Esophagus squamous epithelium (tissue), 5 donors: ENCODE data around the gene ZFYVE26. TPM values are rescaled to one million over a fixed set of nuclear protein-coding genes. Genes with fewer than 3 reads are reported as not detected.

Experiments
- DNase-seq: peaks from one replicate; lab custom pipeline; 2025; lab: John Stamatoyannopoulos, UW
- H3K27ac ChIP-seq, 4 donors: fragments of 200-600 bp; sonication (generic); one replicate each; pipeline ENCODE4 v1.5.1; 2016 to 2019; ENCODE audit warnings: mild to moderate bottlenecking in 1 of 4
- H3K27me3 ChIP-seq, 4 donors: fragments of 200-600 bp; sonication (generic); 1 replicate in 3 of 4; 2 replicates in 1 of 4; pipeline versions ENCODE4 v1.5.1 to v1.6.0; 2017 to 2021; ENCODE audit warnings: antibody characterized with exemption in 1 of 4
- H3K36me3 ChIP-seq, 3 donors: fragments of 200-600 bp; sonication (generic); one replicate each; pipeline ENCODE4 v1.5.1; 2016 to 2019
- H3K4me1 ChIP-seq, 3 donors: fragments of 200-600 bp; sonication (generic); one replicate each; pipeline ENCODE4 v1.5.1; 2017 to 2019
- H3K4me3 ChIP-seq, 4 donors: fragments of 200-600 bp; sonication (generic); 1 replicate in 3 of 4; 2 replicates in 1 of 4; pipeline ENCODE4 v1.5.1; 2016 to 2019; ENCODE audit warnings: mild to moderate bottlenecking in 2 of 4, moderate library complexity in 1 of 4
- H3K9me3 ChIP-seq, 3 donors: fragments of 200-600 bp; sonication (generic); one replicate each; pipeline ENCODE4 v1.5.1; 2016 to 2019
- POLR2A ChIP-seq, 4 donors: fragments of 450-650 bp; IDR thresholded peaks; one replicate each; pipeline ENCODE4 v1.6.1; 2017; ENCODE audit warnings: antibody characterized with exemption in 4 of 4, mild to moderate bottlenecking in 4 of 4, moderate library complexity in 3 of 4
- WGBS, 2 donors: methylation state at CpG; one replicate each; pipeline ENCODE4 v1.1.5; 2018; 5-methylcytosine and 5-hydroxymethylcytosine counted together
- intact Hi-C: fragments of 100-400 bp; cut with DNase I; formaldehyde crosslinking; loops from one replicate; pipeline ENCODE4 v1.15.0; 2022
- total RNA-seq, 4 donors: library from RNA; depleted of rRNA; stranded (reverse); fragments of >200 nt; gene quantifications; one replicate each; pipeline ENCODE4 v1.1.0, GENCODE V29; 2016
- TF ChIP-seq, protein P1 (sequence below), 6 experiments: fragments of 450-650 bp in 4 of 6; fragments of 200-600 bp in 2 of 6; sonication (generic) in 2 of 6; IDR thresholded peaks; one replicate each; pipeline ENCODE4 v1.5.1; 2016 to 2019; ENCODE audit warnings: antibody characterized with exemption in 6 of 6, mild to moderate bottlenecking in 4 of 6, moderate library complexity in 4 of 6
- donor health status: DM: yes; HTN: yes; CAD: no.

Gene ZFYVE26
- total RNA-seq, 4 donors from 2014 or later, result 11.8 to 22.3 (median 16.6) TPM

DNA sequence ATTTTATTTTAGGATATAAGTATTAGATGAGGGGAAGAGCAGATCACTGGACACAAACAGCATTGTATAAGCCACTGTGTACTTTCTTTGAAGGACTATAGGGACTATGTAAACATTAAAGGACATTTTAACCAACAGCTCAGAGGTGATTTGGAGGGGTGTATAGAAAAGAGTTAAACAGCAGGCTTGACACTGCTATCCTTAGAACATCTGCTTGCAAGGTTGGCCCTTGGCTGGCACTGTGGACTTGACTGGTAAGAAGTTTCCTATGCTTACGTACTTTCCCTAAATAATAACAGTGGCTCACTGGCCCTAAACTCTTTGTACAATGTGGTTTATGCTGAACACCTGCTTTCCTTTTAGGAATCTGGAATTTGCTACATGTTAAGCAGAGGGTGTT is 28.7 kb downstream of the ZFYVE26 start:
- H3K36me3 ChIP-seq, result peaks cover 17 to 100% (median 46%) of the 10 kb centered on the region in 3 donors
- intact Hi-C loops, result no loop called here
- no peak overlapping the region for H3K27ac ChIP-seq
- no peaks in the 10 kb centered on the region for H3K4me1 ChIP-seq
- H3K27me3 ChIP-seq, result no peaks in the 10 kb centered on the region
- H3K9me3 ChIP-seq, result no peaks in the 10 kb centered on the region
- WGBS, 2 donors, result 100% methylated on average over 1 of the region's 1 CpG
- no peak for DNase-seq
- no peak overlapping the region for H3K4me3 ChIP-seq
- TF ChIP-seq, protein P1, sequence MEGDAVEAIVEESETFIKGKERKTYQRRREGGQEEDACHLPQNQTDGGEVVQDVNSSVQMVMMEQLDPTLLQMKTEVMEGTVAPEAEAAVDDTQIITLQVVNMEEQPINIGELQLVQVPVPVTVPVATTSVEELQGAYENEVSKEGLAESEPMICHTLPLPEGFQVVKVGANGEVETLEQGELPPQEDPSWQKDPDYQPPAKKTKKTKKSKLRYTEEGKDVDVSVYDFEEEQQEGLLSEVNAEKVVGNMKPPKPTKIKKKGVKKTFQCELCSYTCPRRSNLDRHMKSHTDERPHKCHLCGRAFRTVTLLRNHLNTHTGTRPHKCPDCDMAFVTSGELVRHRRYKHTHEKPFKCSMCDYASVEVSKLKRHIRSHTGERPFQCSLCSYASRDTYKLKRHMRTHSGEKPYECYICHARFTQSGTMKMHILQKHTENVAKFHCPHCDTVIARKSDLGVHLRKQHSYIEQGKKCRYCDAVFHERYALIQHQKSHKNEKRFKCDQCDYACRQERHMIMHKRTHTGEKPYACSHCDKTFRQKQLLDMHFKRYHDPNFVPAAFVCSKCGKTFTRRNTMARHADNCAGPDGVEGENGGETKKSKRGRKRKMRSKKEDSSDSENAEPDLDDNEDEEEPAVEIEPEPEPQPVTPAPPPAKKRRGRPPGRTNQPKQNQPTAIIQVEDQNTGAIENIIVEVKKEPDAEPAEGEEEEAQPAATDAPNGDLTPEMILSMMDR (IDR thresholded peaks at IDR 0.05), result no peak

DNA sequence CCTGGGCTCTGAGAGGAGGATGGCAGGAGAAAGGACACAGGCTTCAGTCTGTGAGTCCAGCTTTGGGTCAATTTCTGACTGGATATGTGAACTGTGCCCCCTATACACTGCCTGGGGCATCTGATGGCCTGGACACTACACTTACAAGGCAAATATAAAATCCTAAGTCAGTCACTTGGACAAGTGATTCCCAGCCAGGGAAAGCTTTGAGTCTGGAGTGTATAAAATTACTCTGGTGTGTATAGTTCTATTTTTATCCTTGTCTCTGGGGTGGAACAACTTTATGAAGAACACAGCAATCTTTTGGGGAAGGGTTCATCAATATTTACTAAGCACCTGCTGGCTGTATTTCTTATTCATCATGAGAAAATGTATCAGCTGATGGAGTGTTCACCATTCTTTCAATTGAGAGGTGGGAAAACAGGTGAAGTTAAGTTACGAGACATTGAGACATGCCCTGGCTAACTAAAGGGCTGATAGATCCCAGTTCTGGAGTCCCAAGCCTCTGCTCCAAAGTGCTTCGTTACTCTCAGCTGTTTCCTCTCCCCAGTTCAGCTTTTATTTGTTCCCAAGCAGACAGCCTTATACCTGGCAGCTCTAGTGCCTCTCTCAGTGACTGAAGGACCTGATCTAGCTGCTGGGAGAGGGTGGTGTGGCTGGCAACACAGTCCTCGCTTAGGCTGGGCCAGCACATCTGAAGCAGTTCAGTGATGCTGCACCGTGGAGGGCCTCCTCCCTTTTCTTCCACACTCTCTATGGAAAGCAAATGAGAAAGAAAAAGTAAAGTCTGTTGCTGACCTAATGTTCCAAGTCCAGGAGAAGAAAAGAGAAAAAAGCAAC is 30.9 kb downstream of the ZFYVE26 start:
- intact Hi-C loops, result no loop called here
- peaks cover 17 to 100% (median 53%) of the 10 kb centered on the region in 3 donors for H3K36me3 ChIP-seq
- TF ChIP-seq, protein P1 (IDR thresholded peaks at IDR 0.05), result no peak
- no peak for TF ChIP-seq POLR2A (IDR thresholded peaks at IDR 0.05)
- H3K4me1 ChIP-seq, result no peaks in the 10 kb centered on the region
- no peaks in the 10 kb centered on the region for H3K27me3 ChIP-seq
- DNase-seq, result no peak
- WGBS, 2 donors, result 83 to 93% methylated on average over 4 of the region's 4 CpGs
- no peak overlapping the region for H3K27ac ChIP-seq
- H3K4me3 ChIP-seq, result no peak overlapping the region
- no peaks in the 10 kb centered on the region for H3K9me3 ChIP-seq

DNA sequence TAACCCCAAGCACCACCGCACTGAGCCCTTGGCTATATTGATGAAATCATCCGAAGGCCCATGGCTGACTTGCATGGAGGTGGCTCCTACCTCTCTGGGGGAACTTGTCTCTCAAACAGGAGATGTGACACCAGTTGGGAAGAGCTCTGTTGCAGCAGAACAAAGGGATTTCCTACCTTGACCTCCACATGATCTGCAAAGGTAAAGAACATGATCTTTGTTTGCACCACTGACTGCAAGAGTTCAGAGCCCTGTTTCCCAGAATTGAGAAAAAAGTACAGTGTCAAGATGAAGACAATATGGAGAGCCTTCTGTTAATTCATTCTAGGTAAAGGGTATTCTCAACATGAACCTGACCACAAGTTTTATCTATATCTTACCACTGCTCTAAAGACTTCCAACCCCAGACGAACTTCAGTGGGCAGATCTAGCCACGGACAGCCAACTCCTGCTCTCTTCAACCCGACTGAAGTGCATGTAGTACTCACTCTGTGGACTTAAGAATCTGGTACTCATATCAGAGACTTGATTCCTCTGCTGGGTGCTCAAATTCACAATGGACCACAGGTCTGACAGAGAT is 32.1 kb downstream of the ZFYVE26 start:
- H3K27me3 ChIP-seq, result no peaks in the 10 kb centered on the region
- intact Hi-C loops, result no loop called here
- H3K9me3 ChIP-seq, result no peaks in the 10 kb centered on the region
- WGBS, 2 donors, result 88 to 90% methylated on average over 5 of the region's 5 CpGs
- no peak for DNase-seq
- TF ChIP-seq, protein P1 (IDR thresholded peaks at IDR 0.05), result no peak
- TF ChIP-seq POLR2A (IDR thresholded peaks at IDR 0.05), result no peak
- H3K4me1 ChIP-seq, result no peaks in the 10 kb centered on the region
- peaks cover 14 to 100% (median 47%) of the 10 kb centered on the region in 3 donors for H3K36me3 ChIP-seq
- no peak overlapping the region for H3K27ac ChIP-seq
- no peak overlapping the region for H3K4me3 ChIP-seq

DNA sequence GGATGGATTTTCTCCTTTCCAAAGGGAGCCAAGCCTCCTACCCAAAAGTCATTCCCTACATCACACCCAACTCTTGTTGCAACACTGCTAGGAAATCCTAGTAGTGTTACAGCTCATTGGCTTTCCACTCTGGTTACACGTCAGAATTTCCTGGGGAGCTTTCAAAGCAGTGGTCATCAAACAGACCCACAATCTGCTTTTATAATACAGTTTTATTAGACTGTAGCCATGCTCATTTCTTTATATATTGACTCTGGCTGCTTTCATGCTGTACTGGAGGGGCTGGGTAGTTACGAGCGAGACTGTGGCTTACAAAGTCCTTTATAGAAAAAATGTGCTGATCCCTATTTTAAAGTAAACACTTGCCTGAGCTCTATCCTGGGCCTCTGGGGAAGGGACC is 34.3 kb downstream of the ZFYVE26 start:
- 26 to 31% methylated on average over 3 of the region's 3 CpGs for WGBS, 2 donors
- Histone ChIP-seq H3K27ac (no peak overlapping the region), H3K4me1 (peaks cover 0 to 10% (median 0%) of the 10 kb centered on the region in 3 donors), H3K4me3 (no peak overlapping the region), H3K36me3 (peaks cover 6 to 100% (median 56%) of the 10 kb centered on the region in 3 donors), H3K9me3 (no peaks in the 10 kb centered on the region), H3K27me3 (no peaks in the 10 kb centered on the region)
- intact Hi-C loops, result no loop called here
- TF ChIP-seq, protein P1 (IDR thresholded peaks at IDR 0.05), result no peak
- no peak for TF ChIP-seq POLR2A (IDR thresholded peaks at IDR 0.05)
- no peak for DNase-seq

DNA sequence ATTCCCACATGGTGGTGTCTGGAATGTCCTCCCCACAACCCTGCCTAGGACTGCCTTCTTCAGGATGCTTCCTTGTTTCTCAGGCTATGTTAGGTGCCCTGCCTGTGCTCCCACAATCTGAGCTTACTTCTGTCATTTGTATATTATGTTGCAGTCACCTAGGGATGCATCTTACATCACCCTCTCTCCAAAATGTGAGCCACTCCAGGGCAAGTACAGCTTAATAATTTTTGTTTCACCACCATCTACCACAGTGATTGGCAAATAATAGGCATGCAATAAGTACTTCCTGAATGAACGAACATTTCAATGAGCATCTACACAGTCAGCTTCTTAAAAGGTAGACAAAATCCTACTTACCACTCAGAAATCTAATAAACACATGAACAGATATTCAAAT is 37.6 kb downstream of the ZFYVE26 start:
- Histone ChIP-seq H3K27me3 (no peaks in the 10 kb centered on the region), H3K4me1 (peaks cover 0 to 33% (median 0%) of the 10 kb centered on the region in 3 donors), H3K4me3 (no peak overlapping the region), H3K27ac (no peak overlapping the region), H3K9me3 (no peaks in the 10 kb centered on the region), H3K36me3 (peaks cover 2 to 100% (median 47%) of the 10 kb centered on the region in 3 donors)
- intact Hi-C loops, result no loop called here
- no peak for DNase-seq
- WGBS, 2 donors, result 69% methylated on average over 1 of the region's 1 CpG
- TF ChIP-seq, protein P1 (IDR thresholded peaks at IDR 0.05), result no peak
- no peak for TF ChIP-seq POLR2A (IDR thresholded peaks at IDR 0.05)
